GM12864 (cell line): Measurements from ENCODE around the gene ITGA3.

Source experiments
- DNase-seq: peaks from one replicate; pipeline ENCODE4 v3.0.0-alpha.2; 2011; ENCODE audit warnings: low read depth
- H3K4me3 ChIP-seq: 2 replicates; pipeline ENCODE4 v1.5.1; 2011; ENCODE audit warnings: mild to moderate bottlenecking, low read depth, low read length, control low read depth
- TF ChIP-seq, protein P1 (sequence below): IDR thresholded peaks from 2 replicates; pipeline ENCODE4 v1.5.1; 2011; ENCODE audit warnings: low read depth, mild to moderate bottlenecking, moderate library complexity, low read length, control low read depth, inconsistent platforms; ENCODE audit errors: missing control alignments

The ITGA3 gene

DNA sequence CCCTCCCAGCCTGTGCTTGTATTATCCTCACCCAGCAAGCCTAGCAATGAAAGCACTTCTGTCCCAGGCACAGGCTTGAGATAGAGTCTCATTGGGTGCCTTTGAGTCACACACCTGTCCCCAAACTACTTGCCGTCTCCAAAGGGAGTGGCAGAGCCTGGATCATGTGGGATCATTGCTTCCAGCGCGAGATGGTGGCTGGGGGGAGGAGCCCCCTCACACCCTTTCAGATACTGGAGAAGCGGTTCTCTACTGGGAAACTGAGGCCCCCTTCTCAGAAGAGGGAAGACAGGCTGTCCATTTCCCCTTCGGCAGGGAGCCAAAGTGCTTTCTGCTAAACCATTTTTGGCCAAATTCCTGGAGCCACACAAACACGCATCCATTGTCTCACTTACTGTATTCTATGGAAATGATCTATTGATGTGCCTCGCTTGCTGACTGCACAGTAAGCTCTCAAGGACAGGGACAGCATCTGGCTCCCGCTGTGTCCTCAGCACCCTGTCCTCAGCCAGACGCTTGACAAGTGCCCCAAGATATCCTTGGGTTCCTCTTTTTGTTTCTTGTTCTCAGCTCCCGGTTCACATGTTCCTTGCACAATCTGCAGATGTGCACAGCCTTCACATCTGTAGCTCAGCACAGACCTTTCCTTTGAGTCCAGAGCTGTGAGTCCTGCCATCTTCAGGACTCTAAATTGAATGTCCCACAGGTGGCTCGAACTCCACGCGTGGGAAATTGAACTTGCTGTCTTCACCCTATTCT is 34.9 kb upstream of the ITGA3 start:
- no peak overlapping the region for H3K4me3 ChIP-seq
- TF ChIP-seq, protein P1, sequence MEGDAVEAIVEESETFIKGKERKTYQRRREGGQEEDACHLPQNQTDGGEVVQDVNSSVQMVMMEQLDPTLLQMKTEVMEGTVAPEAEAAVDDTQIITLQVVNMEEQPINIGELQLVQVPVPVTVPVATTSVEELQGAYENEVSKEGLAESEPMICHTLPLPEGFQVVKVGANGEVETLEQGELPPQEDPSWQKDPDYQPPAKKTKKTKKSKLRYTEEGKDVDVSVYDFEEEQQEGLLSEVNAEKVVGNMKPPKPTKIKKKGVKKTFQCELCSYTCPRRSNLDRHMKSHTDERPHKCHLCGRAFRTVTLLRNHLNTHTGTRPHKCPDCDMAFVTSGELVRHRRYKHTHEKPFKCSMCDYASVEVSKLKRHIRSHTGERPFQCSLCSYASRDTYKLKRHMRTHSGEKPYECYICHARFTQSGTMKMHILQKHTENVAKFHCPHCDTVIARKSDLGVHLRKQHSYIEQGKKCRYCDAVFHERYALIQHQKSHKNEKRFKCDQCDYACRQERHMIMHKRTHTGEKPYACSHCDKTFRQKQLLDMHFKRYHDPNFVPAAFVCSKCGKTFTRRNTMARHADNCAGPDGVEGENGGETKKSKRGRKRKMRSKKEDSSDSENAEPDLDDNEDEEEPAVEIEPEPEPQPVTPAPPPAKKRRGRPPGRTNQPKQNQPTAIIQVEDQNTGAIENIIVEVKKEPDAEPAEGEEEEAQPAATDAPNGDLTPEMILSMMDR, result no peak
- no peak for DNase-seq

DNA sequence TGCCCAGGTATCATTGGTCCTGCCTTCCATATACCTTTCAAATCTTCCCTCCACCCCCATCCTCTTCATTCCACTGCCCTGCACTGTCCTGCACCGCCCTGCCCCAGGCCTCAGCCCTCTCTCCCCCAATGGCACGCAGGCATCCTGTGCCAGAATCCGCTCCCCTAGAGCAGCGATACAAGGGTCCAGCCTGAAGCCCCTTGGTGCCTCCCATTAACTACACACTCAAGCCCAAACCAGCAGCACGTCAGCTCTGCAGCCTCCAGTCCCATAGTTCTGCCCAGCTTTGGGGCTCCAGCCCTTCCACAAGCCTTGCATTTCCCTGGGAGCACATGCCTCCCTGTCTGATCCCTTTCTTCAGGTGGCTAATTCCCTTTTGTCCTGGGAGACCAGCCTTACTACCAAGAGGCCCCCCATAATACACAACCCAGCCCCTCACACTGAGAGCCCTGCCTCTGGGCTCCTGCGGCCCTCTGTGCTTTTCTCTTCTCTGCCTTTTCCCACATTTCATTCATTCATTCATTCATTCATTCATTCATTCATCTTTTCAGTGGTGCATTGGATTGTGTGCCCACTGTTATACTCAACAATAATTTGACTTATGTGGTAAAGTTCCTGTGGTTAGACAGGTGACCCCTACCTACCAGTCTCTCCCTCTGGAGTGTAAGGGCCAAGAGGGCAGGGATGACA is 34.1 kb upstream of the ITGA3 start:
- H3K4me3 ChIP-seq, result no peak overlapping the region
- no peak for DNase-seq
- TF ChIP-seq, protein P1, result no peak

DNA sequence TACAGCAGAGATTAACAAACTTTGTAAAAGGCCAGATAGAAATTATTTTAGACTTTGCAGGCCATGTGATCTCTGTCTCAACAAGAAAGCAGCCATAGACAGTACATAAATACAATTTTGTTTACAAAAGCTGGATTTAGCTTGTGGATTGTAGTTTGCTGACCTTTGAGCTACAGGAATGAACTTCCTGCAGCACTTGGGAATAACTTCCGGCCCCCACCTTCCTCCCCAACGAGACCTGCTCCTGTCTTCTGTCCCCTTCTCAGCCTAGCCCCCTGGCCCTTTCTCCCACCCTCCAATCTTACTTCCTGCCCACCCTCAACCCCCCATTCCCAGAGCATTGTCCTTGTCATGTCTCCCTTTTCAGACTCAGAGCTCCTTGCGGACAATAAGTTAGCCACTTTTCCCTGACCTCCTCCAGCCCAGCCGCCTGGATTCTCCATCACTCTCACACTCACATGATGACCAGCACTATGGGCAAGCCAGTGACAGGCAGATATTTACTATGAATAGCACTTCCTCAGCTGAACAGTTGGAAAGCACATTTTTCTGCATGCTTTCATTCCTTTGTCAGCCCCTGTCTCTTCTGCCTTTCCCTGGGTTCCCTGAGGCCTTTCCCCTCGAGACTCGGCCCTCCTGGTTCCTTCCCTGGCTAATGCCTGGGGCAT is 33.3 kb upstream of the ITGA3 start:
- no peak for DNase-seq
- TF ChIP-seq, protein P1, result no peak

DNA sequence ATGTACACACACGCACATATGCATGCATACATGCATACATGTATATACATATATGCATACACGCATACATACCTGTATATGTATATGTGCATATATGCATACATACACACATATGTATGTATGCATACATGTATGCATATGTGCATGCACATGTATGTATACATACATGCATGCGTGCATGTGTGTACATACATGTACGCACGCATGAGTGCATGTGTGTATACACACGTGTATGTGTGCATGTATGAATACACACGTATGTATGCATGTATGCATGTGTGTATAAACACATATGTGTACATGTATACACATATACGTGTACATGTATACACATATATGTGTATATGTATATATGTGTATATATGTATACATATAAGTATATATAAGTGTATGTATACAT is 32.4 kb upstream of the ITGA3 start:
- TF ChIP-seq, protein P1, result no peak
- no peak for DNase-seq
- H3K4me3 ChIP-seq, result no peak overlapping the region

More for the DNA sequence above, 33.3 kb upstream of the ITGA3 start:
- no peak overlapping the region for H3K4me3 ChIP-seq

DNA sequence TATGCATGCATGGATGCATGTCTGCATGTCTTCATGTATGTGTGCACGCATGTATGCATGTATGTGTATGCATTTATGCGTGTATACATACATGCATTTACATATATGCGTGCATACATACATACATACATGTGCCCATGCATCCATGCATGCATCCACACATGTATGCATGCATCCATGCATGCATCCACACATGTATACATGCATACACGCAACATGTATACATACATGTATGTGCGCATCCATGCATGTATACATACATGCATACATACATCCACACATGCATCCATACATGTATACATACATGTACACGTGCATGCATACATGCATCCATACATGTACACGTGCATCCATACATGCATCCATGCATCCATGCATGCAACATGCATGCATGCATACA is 31.1 kb upstream of the ITGA3 start:
- no peak for DNase-seq
- TF ChIP-seq, protein P1, result no peak
- H3K4me3 ChIP-seq, result no peak overlapping the region

DNA sequence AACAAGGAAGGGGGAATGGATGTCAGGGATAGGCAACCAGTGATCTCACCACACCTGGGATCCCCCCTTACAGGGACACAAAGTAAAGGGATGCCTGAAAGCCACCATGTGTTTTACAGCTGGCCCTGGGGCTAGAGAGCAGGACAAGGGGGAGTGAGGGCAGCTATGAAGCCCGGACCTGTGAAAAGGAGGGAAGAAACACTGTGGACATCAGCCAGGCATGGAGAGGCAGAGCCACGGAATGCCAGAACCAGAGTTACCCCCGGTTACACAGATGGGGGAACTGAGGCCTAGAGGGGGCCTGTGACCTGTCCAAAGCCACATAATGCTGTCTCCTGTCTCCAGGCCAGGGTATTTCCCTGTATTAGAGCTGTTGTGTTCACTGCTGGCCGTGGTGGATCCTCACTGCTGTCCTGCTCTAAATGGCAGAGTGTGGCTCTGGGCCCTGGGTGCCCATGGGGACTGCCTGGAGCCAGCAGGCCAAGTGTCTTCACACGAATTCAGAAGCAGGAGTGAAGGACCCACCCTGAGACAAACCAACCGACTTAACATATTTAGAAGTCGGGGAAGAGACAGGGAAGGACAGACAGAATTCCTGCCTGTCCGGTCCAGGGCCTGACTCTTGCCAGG is 29.7 kb upstream of the ITGA3 start:
- TF ChIP-seq, protein P1, result no peak
- no peak overlapping the region for H3K4me3 ChIP-seq
- DNase-seq, result no peak
